B cell (primary cell): ENCODE data around the gene PLS3. TPM values are rescaled to one million over a fixed set of nuclear protein-coding genes. Genes with fewer than 3 reads are reported as not detected.

Experiments
- ATAC-seq: fragments of 200-7000 bp; cut with Tn5 transposase; one replicate; pipeline ENCODE4 v1.10.0; 2021; ENCODE audit warnings: low read depth, mild to moderate bottlenecking, moderate number of reproducible peaks, moderate library complexity
- CTCF ChIA-PET: fragments of 350-600 bp; sonication (Branson Sonifier 250); formaldehyde crosslinking; loops from one replicate; lab custom pipeline; 2021; ENCODE audit warnings: antibody characterized with exemption, inconsistent platforms; lab: Charles Lee
- POLR2A ChIA-PET: fragments of 350-600 bp; sonication (Branson Sonifier 250); formaldehyde crosslinking; loops from one replicate; lab custom pipeline; 2021; ENCODE audit warnings: antibody characterized with exemption; lab: Charles Lee
- DNase-seq: peaks from one replicate; pipeline ENCODE4 v3.0.0; 2013
- H2AFZ ChIP-seq: 2 replicates; pipeline ENCODE4 v1.6.1; 2012; ENCODE audit warnings: mild to moderate bottlenecking, low read depth, low read length; ENCODE audit not compliant: insufficient read depth, poor library complexity, severe bottlenecking
- H3K27ac ChIP-seq, 2 donors: 1 replicate in 1 of 2; 2 replicates in 1 of 2; pipeline ENCODE4 v1.5.1; 2012 to 2013; ENCODE audit warnings: low read length in 2 of 2, mild to moderate bottlenecking in 2 of 2, moderate library complexity in 1 of 2
- H3K27me3 ChIP-seq, 4 experiments: fragments of 200-600 bp in 1 of 4; sonication (generic) in 1 of 4; replicated peaks in 1 of 4; 1 replicate in 2 of 4; 2 replicates in 2 of 4; pipeline versions ENCODE4 v1.6.1 to v1.7.0; 2013 to 2016; ENCODE audit warnings: low read length in 3 of 4, mild to moderate bottlenecking in 2 of 4, mixed read lengths in 1 of 4, moderate library complexity in 1 of 4; ENCODE audit not compliant: insufficient read depth in 4 of 4, control insufficient read depth in 3 of 4; ENCODE audit errors: control extremely low read depth in 1 of 4
- H3K36me3 ChIP-seq, 2 experiments: replicated peaks in 1 of 2; 1 replicate in 1 of 2; 2 replicates in 1 of 2; pipeline versions ENCODE4 v1.6.1 to v1.7.1; 2013; ENCODE audit warnings: low read length in 1 of 2; ENCODE audit not compliant: insufficient read depth in 2 of 2, control insufficient read depth in 1 of 2; ENCODE audit errors: control extremely low read depth in 1 of 2, extremely low read depth in 1 of 2
- H3K4me1 ChIP-seq, 2 donors: fragments of 200-600 bp in 1 of 2; sonication (generic) in 1 of 2; 1 replicate in 1 of 2; 2 replicates in 1 of 2; pipeline versions ENCODE4 v1.5.1 to v1.6.1; 2013 to 2017; ENCODE audit warnings: low read length in 2 of 2; ENCODE audit not compliant: control insufficient read depth in 2 of 2, insufficient read depth in 2 of 2
- H3K4me2 ChIP-seq: replicated peaks from 2 replicates; pipeline ENCODE3; 2012; ENCODE audit warnings: mild to moderate bottlenecking, low read depth, low read length; ENCODE audit not compliant: poor library complexity, severe bottlenecking
- H3K4me3 ChIP-seq, 5 experiments: fragments of 200-600 bp in 1 of 5; sonication (generic) in 1 of 5; 1 replicate in 3 of 5; 2 replicates in 2 of 5; pipeline versions ENCODE4 v1.5.1 to v1.7.0; 2011 to 2016; ENCODE audit warnings: low read length in 4 of 5, mild to moderate bottlenecking in 4 of 5, low read depth in 2 of 5, control low read depth in 1 of 5, moderate library complexity in 1 of 5; ENCODE audit not compliant: insufficient read depth in 1 of 5; ENCODE audit errors: control extremely low read depth in 1 of 5, extremely low read depth in 1 of 5
- H3K79me2 ChIP-seq: fragments of 200-600 bp; sonication (generic); one replicate; pipeline ENCODE4 v1.6.0; 2016; ENCODE audit warnings: low read length; ENCODE audit not compliant: control insufficient read depth, insufficient read depth
- H3K9ac ChIP-seq: fragments of 200-600 bp; sonication (generic); 2 replicates; pipeline ENCODE4 v1.6.1; 2017; ENCODE audit warnings: mild to moderate bottlenecking, low read length, moderate library complexity
- H3K9me3 ChIP-seq, 3 donors: one replicate each; pipeline versions ENCODE4 v1.6.1 to v1.7.1; 2013; ENCODE audit warnings: low read length in 2 of 3; ENCODE audit not compliant: control insufficient read depth in 2 of 3, insufficient read depth in 1 of 3; ENCODE audit errors: control extremely low read depth in 1 of 3
- H4K20me1 ChIP-seq: 2 replicates; pipeline ENCODE4 v1.6.0; 2012; ENCODE audit warnings: mild to moderate bottlenecking, low read length; ENCODE audit not compliant: insufficient read depth, control insufficient read depth, poor library complexity, severe bottlenecking
- H3K27ac Mint-ChIP-seq: one replicate; pipeline ENCODE4 v1.8.0; 2021; ENCODE audit warnings: mixed read lengths
- H3K27me3 Mint-ChIP-seq: one replicate; pipeline ENCODE4 v1.8.0; 2021; ENCODE audit warnings: mixed read lengths
- H3K4me1 Mint-ChIP-seq: one replicate; pipeline ENCODE4 v1.8.0; 2021; ENCODE audit warnings: mixed read lengths
- H3K4me3 Mint-ChIP-seq: one replicate; pipeline ENCODE4 v1.8.0; 2021; ENCODE audit warnings: mixed read lengths
- H3K9me3 Mint-ChIP-seq: one replicate; pipeline ENCODE4 v1.8.0; 2022; ENCODE audit warnings: mixed read lengths; ENCODE audit not compliant: insufficient read depth
- EZH2 ChIP-seq: IDR thresholded peaks from 2 replicates; pipeline ENCODE4 v1.6.1; 2012; ENCODE audit warnings: borderline replicate concordance, low read depth, mild to moderate bottlenecking, moderate library complexity, low read length; ENCODE audit not compliant: insufficient read depth, poor library complexity, severe bottlenecking
- WGBS: methylation state at CpG from one replicate; pipeline ENCODE4 v1.1.5; 2013; ENCODE audit warnings: missing lambda C conversion rate; ENCODE audit not compliant: insufficient coverage; 5-methylcytosine and 5-hydroxymethylcytosine counted together
- intact Hi-C: fragments of 100-400 bp; cut with micrococcal nuclease; formaldehyde crosslinking; loops from one replicate; pipeline ENCODE4 v1.10.0; 2022
- polyA plus RNA-seq: library from polyadenylated mRNA; depleted of rRNA; stranded (reverse); fragments of >200 nt; gene quantifications from 2 replicates; pipeline ENCODE4 v1.2.3, GENCODE V29; 2012
- total RNA-seq, 2 donors: library from RNA; stranded (reverse); fragments of 120-200 nt in 1 of 2; gene quantifications; 1 replicate in 1 of 2; 2 replicates in 1 of 2; pipeline versions ENCODE4 v1.2.3 to v1.2.4, GENCODE V29; 2013 to 2022
- TF ChIP-seq, protein P1 (sequence below): fragments of 200-600 bp; IDR thresholded peaks from one replicate; pipeline ENCODE4 v1.8.0; 2022; ENCODE audit warnings: antibody characterized with exemption, mild to moderate bottlenecking

The PLS3 gene
- total and polyA plus RNA-seq, 2 donors (not counting 1 experiment from before 2014, with no cell fraction given), result not detected

DNA sequence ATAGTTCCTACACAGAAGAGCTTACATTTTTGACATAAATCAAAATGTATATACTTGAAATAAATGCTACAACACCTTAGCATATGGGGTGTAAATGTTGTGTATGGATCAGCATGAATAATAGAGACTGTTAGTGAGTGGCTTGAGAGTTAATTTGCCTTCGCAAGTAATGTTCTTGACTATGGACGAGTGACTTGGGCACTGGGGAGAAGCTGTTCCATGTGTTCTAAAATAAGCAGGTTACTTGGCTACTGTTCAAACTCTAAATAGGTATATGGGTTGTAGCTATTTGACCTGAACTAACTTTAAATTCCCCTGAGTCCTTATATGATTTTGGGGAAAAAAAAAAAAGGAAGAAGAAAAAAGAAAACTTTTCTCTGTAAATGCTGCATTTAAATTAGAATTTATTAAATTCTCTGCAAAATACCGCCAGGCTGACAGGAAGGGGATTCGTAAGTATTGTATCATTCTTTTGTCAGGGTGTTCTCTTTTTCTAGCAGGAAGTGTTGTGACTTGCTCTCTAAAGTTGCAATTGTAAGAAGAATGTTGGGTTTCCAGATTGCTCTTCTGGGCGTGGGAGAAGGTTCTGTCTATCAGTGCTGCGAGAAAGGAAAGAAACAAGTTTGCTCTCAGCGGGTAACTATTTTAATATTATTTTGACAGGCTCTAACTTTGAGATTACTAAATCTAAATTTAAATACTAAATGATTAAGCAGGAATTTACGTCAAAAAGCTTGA lies 32.2 kb downstream of the PLS3 start:
- H3K9me3 ChIP-seq, result no peaks in the 10 kb centered on the region
- Mint-ChIP-seq H3K27ac (no peak overlapping the region), H3K4me3 (no peak overlapping the region), H3K9me3 (no peaks in the 10 kb centered on the region), H3K27me3 (no peaks in the 10 kb centered on the region), H3K4me1 (no peaks in the 10 kb centered on the region)
- H3K36me3 ChIP-seq, result no peaks in the 10 kb centered on the region
- no peak overlapping the region for H3K4me3 ChIP-seq
- H4K20me1 ChIP-seq, result no peaks in the 10 kb centered on the region
- no CpG with 5 or more reads among the region's 8 CpGs for WGBS
- no peak overlapping the region for H3K27ac ChIP-seq
- H3K79me2 ChIP-seq, result no peaks in the 10 kb centered on the region
- DNase-seq, result no peak
- no peak overlapping the region for H3K4me2 ChIP-seq
- POLR2A ChIA-PET, result no interaction called here
- no peaks in the 10 kb centered on the region for H3K27me3 ChIP-seq
- CTCF ChIA-PET, result no interaction called here
- no peak for ATAC-seq
- intact Hi-C loops, result no loop called here
- no peaks in the 10 kb centered on the region for H3K4me1 ChIP-seq
- H2AFZ ChIP-seq, result no peak overlapping the region
- TF ChIP-seq EZH2, result no peak
- no peak overlapping the region for H3K9ac ChIP-seq

DNA sequence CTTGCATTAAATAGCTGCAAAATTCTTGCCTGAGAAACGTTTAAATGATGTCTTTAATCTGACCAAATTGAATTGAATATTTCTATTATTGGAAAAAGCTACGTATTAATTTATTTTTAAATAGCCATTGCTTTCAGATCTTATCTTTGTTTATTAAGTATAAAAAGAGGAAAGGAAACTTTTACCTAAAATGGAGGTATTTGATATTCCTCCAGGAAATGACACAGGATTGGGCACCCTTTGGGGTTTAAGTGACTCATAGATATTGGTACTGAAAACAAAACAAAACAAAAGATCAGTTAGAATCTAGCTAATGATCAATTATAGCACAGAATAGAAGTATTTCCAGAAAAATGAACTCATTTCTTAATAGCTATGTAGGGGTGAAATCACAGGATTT lies 34.1 kb downstream of the PLS3 start:
- H3K4me3 Mint-ChIP-seq, result no peak overlapping the region
- no peaks in the 10 kb centered on the region for H3K4me1 ChIP-seq
- no peak overlapping the region for H3K9ac ChIP-seq
- TF ChIP-seq, protein P1, sequence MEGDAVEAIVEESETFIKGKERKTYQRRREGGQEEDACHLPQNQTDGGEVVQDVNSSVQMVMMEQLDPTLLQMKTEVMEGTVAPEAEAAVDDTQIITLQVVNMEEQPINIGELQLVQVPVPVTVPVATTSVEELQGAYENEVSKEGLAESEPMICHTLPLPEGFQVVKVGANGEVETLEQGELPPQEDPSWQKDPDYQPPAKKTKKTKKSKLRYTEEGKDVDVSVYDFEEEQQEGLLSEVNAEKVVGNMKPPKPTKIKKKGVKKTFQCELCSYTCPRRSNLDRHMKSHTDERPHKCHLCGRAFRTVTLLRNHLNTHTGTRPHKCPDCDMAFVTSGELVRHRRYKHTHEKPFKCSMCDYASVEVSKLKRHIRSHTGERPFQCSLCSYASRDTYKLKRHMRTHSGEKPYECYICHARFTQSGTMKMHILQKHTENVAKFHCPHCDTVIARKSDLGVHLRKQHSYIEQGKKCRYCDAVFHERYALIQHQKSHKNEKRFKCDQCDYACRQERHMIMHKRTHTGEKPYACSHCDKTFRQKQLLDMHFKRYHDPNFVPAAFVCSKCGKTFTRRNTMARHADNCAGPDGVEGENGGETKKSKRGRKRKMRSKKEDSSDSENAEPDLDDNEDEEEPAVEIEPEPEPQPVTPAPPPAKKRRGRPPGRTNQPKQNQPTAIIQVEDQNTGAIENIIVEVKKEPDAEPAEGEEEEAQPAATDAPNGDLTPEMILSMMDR, result no peak
- TF ChIP-seq EZH2, result no peak
- ChIA-PET CTCF (no interaction called here), POLR2A (no interaction called here)
- H3K27ac Mint-ChIP-seq, result no peak overlapping the region
- no peaks in the 10 kb centered on the region for H3K4me1 Mint-ChIP-seq
- H3K36me3 ChIP-seq, result no peaks in the 10 kb centered on the region
- intact Hi-C loops, result no loop called here
- H3K9me3 ChIP-seq, result no peaks in the 10 kb centered on the region
- no peaks in the 10 kb centered on the region for H4K20me1 ChIP-seq
- H2AFZ ChIP-seq, result no peak overlapping the region
- H3K9me3 Mint-ChIP-seq, result no peaks in the 10 kb centered on the region
- DNase-seq, result no peak
- H3K4me2 ChIP-seq, result no peak overlapping the region
- H3K27me3 Mint-ChIP-seq, result no peaks in the 10 kb centered on the region
- H3K4me3 ChIP-seq, result no peak overlapping the region
- WGBS, result no CpG with 5 or more reads among the region's 2 CpGs
- no peaks in the 10 kb centered on the region for H3K79me2 ChIP-seq
- no peaks in the 10 kb centered on the region for H3K27me3 ChIP-seq
- no peak overlapping the region for H3K27ac ChIP-seq
- ATAC-seq, result no peak
